Measurements from ENCODE around the gene CELA2B. TPM values are rescaled to one million over a fixed set of nuclear protein-coding genes. Genes with fewer than 3 reads are reported as not detected.

CELA2B gene
- total RNA-seq, 1 experiment from 2014 or later, result not detected

DNA sequence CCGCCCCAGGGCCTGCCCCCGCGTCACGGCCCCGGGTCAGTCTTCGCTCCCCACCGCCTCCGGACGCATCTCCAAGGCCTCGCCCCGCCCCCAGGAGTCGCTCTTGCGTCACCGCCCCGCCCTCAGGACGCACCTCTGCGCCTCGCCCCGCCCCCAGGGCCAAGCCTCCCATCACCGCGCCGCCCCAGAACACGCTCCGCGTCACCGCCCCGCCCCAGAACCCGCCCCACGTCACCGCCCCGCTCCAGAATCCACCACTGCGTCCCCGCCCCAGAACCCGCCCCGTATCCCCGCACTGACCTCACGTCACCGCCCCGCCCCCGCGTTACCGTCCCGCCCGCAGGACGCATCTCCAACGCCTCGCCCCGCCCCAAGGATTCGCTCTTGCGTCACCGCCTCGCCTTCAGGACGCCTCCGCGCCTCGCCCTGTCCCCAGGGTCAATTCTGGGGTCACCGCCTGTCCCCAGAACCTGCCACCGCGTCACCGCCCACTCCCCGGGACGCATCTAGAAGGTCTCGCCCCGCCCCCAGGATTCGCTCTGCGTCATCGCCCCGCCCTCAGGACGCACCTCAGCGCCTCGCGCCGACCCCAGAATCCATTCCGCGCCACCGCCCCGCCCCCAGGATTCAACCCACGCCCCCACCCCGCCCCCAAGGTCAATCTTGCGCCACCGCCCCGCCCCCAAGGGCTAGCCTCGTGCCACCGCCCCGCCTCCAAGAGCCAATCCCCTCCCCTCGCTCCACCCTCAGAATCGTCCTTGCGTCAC, 48.6 kb downstream of the CELA2B start:
- peak; percentile 86 for DNase-seq (ENCODE audit: low read depth)

DNA sequence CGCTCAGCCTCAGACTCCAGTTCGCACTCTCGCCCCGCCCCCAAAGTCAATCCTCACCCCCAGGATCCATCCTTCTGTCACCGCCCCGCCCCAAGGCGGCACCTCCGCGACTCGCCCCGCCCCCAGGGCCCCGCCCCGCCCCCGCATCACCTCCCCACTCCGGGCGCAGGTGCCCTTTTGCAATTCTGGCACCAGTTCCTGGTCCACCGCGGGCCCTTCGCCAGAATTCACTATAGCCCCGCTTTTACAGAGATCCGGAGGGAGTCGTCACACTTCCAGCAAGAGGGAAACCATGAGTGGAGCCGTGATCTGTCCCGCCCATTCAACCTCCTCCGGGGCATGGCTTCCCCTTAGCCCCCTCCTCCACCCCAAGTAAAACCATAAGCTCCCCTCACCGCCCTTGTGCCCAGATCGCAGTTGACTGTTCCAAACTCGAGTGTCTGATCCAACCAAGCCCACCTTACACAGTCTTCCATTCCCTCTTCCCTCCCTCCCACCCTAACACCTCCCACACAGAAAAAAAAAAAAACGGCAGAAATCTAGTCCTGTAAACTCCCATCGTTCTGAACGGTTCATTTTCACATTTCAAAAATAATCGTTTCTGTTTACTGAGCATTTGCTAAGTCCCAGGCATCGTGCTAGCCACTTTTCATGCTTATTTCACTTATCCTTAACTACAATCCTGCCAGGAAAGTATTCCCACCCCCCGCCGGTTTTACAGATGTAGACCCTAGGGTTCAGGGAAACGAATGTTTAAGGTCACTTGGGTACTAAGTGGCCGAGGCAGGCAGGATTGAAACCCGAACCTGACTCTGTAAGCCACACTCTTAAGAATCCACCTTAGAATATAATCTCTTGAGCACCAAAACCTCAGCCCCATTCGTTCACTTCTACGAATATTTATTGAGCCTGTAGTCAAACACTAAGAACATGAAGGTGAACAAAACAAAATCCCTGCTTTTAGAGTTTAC, 49.4 kb downstream of the CELA2B start:
- peak; percentile 82 for DNase-seq (ENCODE audit: low read depth)

DNA sequence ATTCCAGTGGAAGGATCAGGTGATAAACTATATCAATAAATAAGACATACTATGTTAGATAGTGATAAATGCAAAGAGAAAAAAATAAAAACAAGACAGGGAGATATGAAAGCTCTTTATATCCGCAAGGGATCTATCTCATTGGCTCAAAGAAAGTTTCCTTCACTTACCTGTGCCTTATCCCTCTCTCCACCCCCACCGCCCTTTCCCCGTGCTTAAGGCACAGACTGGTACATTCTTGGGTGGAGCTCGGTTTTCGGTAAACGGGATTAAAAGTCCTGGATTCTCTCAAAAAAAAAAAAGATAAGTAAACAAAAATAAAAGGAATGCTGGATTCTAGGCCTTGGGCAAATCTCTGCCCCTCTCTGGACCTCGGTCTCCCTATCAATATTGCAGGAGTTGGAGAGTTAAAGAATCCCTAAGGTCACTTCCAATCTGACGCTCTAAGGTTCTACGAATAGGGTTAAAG, 50.2 kb downstream of the CELA2B start:
- DNase-seq (ENCODE audit: low read depth), result no peak

DNA sequence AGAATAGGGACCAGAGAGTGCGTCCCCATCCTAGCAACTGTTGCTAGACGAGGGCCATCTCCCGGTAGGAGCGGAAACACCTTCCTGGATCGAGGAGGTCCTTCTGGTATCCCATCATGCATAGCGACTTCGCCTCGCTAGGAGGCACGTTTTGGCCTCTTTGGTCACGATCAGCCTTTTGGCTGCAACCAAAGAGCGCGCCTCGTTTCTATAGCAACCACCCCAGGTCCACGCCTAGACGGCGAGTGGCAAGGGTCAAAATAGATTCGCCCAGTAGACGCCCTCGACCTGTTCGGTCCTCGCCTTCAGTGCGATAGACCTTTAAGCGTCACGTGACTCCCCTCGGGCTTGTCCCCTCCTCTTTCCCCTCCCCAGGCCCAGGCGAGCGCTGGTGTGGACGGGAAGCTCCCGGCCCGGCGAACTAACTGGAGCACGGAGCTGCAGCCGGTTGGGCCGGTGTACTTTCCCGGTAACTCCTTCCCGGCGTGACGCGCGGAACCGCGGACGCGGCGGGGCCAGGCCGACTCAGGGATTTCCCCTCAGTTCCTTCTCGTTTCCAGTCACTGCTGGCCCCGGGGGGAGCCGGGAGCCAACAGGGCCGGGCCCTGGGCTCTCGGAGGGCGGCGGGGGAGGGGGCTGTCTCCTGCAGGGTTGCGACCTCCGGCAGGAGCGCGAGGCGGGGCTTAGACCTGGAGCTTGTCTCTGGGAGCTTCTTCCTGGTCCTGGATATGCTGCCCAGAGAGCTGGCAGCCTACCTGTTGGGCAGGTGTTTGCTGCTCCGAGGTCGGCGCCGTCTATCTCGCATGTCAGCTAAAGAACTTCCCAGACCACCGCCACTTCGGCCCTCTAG, 50.8 kb downstream of the CELA2B start, which contains the start of gene DNAJC16:
DNAJC16 (plus strand) TSS at position 359 of the 850 bp plus-strand sequence. CDS start 2,258 bp downstream, outside the sequence.
- DNase-seq (ENCODE audit: low read depth), result peak; percentile 100

DNA sequence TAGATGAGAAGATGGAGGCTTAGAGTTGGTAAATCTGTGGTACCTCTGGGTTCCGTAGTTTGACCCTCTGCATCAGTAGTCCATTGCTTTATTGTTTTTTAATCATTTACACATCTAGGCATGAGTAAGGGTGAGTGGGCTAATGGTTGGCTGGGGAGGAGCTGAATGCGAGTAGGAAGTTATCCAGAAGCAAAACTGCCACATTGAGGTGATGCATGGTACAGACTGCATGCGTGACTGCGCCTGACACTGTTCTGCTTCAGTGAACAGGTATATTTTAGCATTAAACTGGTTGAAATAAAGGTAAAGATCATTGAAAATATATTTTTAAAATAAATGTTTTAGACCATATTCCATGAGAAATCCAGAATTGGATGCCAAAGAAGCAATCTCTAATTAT, 55.1 kb downstream of the CELA2B start:
- DNase-seq (ENCODE audit: low read depth), result no peak

DNA sequence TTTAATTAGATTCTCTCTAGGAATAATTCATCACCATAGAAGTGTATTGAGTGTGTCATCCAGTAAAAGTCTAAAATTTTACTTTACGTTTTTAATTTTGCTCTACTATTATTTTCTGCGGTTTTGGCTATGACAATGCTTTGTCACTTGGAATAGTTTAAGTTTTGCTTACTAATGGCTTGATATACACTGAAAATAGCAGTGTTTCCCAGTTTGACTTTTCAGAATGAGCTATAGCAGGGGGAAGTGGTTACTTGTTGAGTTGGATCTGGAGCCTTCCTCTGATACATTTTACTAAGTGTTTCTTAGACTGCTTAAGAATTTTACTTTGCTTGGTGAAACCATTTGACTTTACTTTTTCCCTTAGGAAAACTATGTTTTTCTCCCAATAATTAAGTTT, 55.8 kb downstream of the CELA2B start:
- DNase-seq (ENCODE audit: low read depth), result no peak

DNA sequence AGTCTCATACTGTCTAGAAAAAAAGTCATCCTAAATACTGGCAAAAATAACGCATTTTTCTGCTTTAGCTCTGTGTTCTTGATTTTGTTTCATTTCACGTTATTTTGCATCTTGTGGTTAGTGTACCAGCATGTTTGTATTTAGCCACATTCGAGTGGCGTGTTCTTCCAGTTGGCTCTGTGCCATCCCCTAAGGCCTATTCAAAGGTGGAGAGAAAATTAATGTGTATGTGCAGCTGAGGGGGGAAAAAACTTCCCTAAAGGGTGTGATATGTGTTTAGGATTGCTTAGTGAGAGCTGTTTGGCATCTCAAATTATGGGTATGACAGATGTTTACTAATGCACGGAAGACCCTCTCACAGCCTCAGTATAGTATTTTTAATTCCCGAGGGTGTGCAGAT, 62.9 kb downstream of the CELA2B start:
- DNase-seq (ENCODE audit: low read depth), result no peak

DNA sequence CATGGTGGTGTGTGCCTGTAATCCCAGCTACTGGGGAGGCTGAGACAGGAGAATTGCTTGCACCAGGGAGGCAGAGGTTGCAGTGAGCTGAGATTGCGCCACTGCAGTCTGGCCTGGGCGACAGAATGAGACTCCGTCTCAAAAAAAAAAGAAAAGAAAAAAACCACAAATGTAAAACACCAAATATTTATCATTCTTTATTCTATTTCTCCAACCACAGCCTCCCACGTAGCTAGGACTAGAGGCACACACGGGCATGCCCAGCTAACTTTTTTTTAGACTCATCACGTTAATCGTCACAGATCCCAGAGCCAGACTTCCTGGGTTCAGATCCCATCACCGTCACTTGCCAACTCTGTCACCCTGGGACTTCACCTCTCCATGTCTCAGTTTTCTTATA, 64.3 kb downstream of the CELA2B start:
- DNase-seq (ENCODE audit: low read depth), result no peak

Other genes with a start within 250 kb of the CELA2B start
- gene FHAD1, start 228.9 kb upstream of the CELA2B start, total RNA-seq (2014; rRNA removed; shearing (Covaris generic)), result 0.87 and 1.4 TPM in 2 replicates
- 134 and 169 TPM in 2 replicates for gene EFHD2, start 66.2 kb upstream of the CELA2B start, total RNA-seq (2014; rRNA removed; shearing (Covaris generic))
- gene CTRC, start 37.7 kb upstream of the CELA2B start, total RNA-seq (2014; rRNA removed; shearing (Covaris generic)), result not detected in 2 replicates
- gene CELA2A, start 19.4 kb upstream of the CELA2B start, total RNA-seq (2014; rRNA removed; shearing (Covaris generic)), result not detected in 2 replicates
- gene CASP9, start 48.1 kb downstream of the CELA2B start, total RNA-seq (2014; rRNA removed; shearing (Covaris generic)), result 3.1 and 6.2 TPM in 2 replicates
- 7.3 and 10.5 TPM in 2 replicates for gene DNAJC16, start 50.7 kb downstream of the CELA2B start, total RNA-seq (2014; rRNA removed; shearing (Covaris generic))
- gene AGMAT, start 108.9 kb downstream of the CELA2B start, total RNA-seq (2014; rRNA removed; shearing (Covaris generic)), result not detected in 2 replicates
- 12.4 and 13.8 TPM in 2 replicates for gene DDI2, start 141.4 kb downstream of the CELA2B start, total RNA-seq (2014; rRNA removed; shearing (Covaris generic))
- gene PLEKHM2, start 208.2 kb downstream of the CELA2B start, total RNA-seq (2014; rRNA removed; shearing (Covaris generic)), result 44.4 and 45.2 TPM in 2 replicates

Measured in HT1080 (cell line).